Ovary (tissue), 3 donors: ENCODE data around the gene FAM136A.
"Not testable (repeated sequence)": the region's sequence is repeated elsewhere in the genome, so short reads cannot be mapped to it uniquely, and the experiment has no call there.

Source experiments
- EP300 ChIP-seq: sonication (generic); formaldehyde crosslinking; IDR thresholded peaks from one replicate; pipeline ENCODE4 v1.6.1; 2017; ENCODE audit warnings: antibody characterized with exemption
- POLR2A ChIP-seq: fragments of 450-650 bp; IDR thresholded peaks from one replicate; pipeline ENCODE4 v1.6.1; 2017; ENCODE audit warnings: antibody characterized with exemption, mild to moderate bottlenecking, moderate library complexity
- TF ChIP-seq, protein P1 (sequence below), 3 donors: fragments of 450-650 bp in 2 of 3; fragments of 200-600 bp in 1 of 3; IDR thresholded peaks; one replicate each; pipeline versions ENCODE4 v1.5.1 to v1.8.0; 2016 to 2022; ENCODE audit warnings: antibody characterized with exemption in 3 of 3, mild to moderate bottlenecking in 1 of 3
- donor health status: DM: no; HTN: no; CAD: no.

DNA sequence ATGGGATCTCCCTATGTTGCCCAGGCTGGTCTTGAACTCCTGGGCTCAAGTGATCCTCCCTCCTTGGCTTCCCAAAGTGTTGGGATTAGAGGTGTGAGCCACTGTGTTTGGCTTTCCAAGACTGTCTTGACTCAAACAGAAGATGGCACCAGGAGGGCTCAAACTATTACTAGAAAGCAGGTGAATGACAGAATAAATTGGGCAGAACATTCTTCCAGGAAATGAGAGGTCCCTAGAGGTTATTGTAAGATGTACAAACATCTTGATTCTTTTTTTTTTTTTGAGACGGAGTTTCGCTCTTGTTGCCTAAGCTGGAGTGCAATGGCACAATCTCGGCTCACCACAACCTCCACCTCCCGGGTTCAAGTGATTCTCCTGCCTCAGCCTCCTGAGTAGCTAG lies 4.0 kb downstream of the FAM136A start:
- TF ChIP-seq, protein P1, sequence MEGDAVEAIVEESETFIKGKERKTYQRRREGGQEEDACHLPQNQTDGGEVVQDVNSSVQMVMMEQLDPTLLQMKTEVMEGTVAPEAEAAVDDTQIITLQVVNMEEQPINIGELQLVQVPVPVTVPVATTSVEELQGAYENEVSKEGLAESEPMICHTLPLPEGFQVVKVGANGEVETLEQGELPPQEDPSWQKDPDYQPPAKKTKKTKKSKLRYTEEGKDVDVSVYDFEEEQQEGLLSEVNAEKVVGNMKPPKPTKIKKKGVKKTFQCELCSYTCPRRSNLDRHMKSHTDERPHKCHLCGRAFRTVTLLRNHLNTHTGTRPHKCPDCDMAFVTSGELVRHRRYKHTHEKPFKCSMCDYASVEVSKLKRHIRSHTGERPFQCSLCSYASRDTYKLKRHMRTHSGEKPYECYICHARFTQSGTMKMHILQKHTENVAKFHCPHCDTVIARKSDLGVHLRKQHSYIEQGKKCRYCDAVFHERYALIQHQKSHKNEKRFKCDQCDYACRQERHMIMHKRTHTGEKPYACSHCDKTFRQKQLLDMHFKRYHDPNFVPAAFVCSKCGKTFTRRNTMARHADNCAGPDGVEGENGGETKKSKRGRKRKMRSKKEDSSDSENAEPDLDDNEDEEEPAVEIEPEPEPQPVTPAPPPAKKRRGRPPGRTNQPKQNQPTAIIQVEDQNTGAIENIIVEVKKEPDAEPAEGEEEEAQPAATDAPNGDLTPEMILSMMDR (IDR thresholded peaks at IDR 0.05) = not testable (repeated sequence)
- TF ChIP-seq POLR2A, EP300: not testable (repeated sequence)
